Activated CD4-positive, alpha-beta T cell treated with anti-CD3 and anti-CD28 coated beads, Interleukin-2, amount 50 U/mL, for 24 hours (primary cell): ENCODE data around the gene ZNF536.

Source experiments
- DNase-seq, 2 donors: peaks; one replicate each; pipeline ENCODE4 v3.0.0-alpha.2; 2020; ENCODE audit warnings: low read depth in 1 of 2, low spot score in 1 of 2

ZNF536 gene

GRCh38 chr19:30593975-30594745, 222.0 kb downstream of the ZNF536 start:
- DNase-seq = no peak

- no peak for DNase-seq
Measured at GRCh38 chr19:30596268-30596667, 224.1 kb downstream of the ZNF536 start.

GRCh38 chr19:30596813-30597399, 224.7 kb downstream of the ZNF536 start:
- no peak for DNase-seq

- DNase-seq = no peak
Measured at GRCh38 chr19:30598688-30599087, 226.5 kb downstream of the ZNF536 start.

- no peak for DNase-seq
Measured at GRCh38 chr19:30602661-30603350, 230.6 kb downstream of the ZNF536 start.

GRCh38 chr19:30604657-30605056, 232.5 kb downstream of the ZNF536 start:
- no peak for DNase-seq

GRCh38 chr19:30605333-30605732, 233.1 kb downstream of the ZNF536 start:
- DNase-seq = no peak

GRCh38 chr19:30606114-30607050, 234.2 kb downstream of the ZNF536 start:
- no peak for DNase-seq
